AG04450 (cell line): ENCODE measurements around the gene IST1. TPM values are rescaled to one million over a fixed set of nuclear protein-coding genes. Genes with fewer than 3 reads are reported as not detected.

Experiments
- CTCF ChIA-PET: fragments of 300-600, 350-600 bp; formaldehyde crosslinking; extraction: SDS; loops from one replicate; lab custom pipeline; 2022; ENCODE audit warnings: antibody characterized with exemption, inconsistent platforms; lab: Charles Lee
- POLR2A ChIA-PET: fragments of 350-600 bp; formaldehyde crosslinking; extraction: SDS; loops from one replicate; lab custom pipeline; 2021; ENCODE audit warnings: antibody characterized with exemption, inconsistent platforms; lab: Yijun Ruan, JAX
- DNase-seq: peaks from one replicate; pipeline ENCODE4 v3.0.0-alpha.2; 2011; ENCODE audit warnings: low read depth, low spot score
- H3K27ac ChIP-seq: one replicate; pipeline ENCODE4 v1.5.1; 2012; ENCODE audit warnings: low read depth, low read length, control low read depth
- H3K27me3 ChIP-seq: one replicate; pipeline ENCODE4 v1.6.0; 2012; ENCODE audit warnings: low read length; ENCODE audit not compliant: control insufficient read depth, insufficient read depth
- H3K4me3 ChIP-seq: 2 replicates; pipeline ENCODE4 v1.5.1; 2011; ENCODE audit warnings: mild to moderate bottlenecking, low read depth, low read length, control low read depth
- H3K9me3 ChIP-seq: 2 replicates; pipeline ENCODE4 v1.5.1; 2012; ENCODE audit warnings: low read length; ENCODE audit not compliant: control insufficient read depth, insufficient read depth
- CTCF ChIP-seq: IDR thresholded peaks from 2 replicates; pipeline ENCODE4 v1.5.1; 2011; ENCODE audit warnings: low read depth, low read length, control low read depth, inconsistent platforms
- polyA plus RNA-seq: library from polyadenylated mRNA; depleted of rRNA; stranded (reverse); fragments of >200 nt; gene quantifications from 2 replicates; pipeline ENCODE4 v1.2.3, GENCODE V29; 2011

IST1 gene
- polyA plus RNA-seq, 1 experiment: 260 TPM

GRCh38 chr16:71917900-71918299 lies 22.6 kb downstream of the IST1 start:
- no peak for TF ChIP-seq CTCF
- CTCF ChIA-PET: interaction anchor here (0.7 to 3.6 kb wide), 4 partner anchors 12 to 44 kb away, joined by 3 to 18 read pairs (median 3); no protein-coding TSS in a partner anchor
- no peak overlapping the region for H3K27ac ChIP-seq
- H3K27me3 ChIP-seq: no peaks in the 10 kb centered on the region
- POLR2A ChIA-PET: no interaction called here
- DNase-seq: no peak
- no peak overlapping the region for H3K4me3 ChIP-seq
- H3K9me3 ChIP-seq: peaks cover 7% of the 10 kb centered on the region; the same call in 1 of the 2 replicates

DNA sequence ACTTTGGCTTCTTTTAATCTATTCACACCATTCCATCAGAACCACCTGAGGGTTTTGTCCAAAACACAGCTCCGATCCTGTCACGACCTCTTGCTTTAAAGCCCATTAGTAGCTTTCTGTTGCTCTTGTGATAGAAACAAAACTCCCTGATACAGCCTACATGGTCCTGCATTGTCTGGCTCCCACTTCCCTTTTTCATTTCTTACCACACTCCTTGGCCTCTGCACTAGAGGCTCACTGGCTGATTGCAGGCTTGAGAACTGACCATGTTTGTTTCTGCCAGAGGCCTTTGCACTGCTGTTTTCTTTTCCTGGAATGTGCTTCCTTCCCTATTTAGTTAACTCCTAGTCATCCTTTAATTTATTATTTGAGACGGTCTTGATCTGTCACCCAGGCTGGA lies 23.7 kb downstream of the IST1 start:
- no peak for TF ChIP-seq CTCF
- Histone ChIP-seq H3K27ac (no peak overlapping the region), H3K4me3 (no peak overlapping the region), H3K9me3 (peaks cover 7% of the 10 kb centered on the region; the same call in 1 of the 2 replicates), H3K27me3 (no peaks in the 10 kb centered on the region)
- no peak for DNase-seq
- ChIA-PET POLR2A (interaction anchor here (0.7 kb wide), 1 partner anchor 157 kb away, joined by 4 read pairs; no protein-coding TSS in a partner anchor), CTCF (interaction anchor here (3.6 kb wide), 1 partner anchor 36 kb away, joined by 18 read pairs; no protein-coding TSS in a partner anchor)

DNA sequence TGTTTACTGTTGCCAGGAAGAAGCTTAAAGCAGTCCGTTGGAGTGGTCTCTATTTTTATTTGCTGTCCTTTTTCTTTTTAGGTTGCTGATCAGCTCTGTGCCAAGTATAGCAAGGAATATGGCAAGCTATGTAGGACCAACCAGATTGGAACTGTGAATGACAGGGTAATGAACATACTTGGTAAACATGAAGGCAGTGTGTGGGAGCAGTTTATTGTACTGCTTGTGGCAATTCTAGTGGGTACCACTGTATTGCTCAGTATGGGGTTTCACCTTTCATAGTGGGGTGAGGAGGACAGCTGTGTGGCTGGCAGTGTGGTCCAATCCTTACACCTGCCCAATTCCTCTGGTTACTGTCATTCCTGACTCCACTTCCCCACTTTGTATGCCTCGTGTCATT lies 25.3 kb downstream of the IST1 start:
- TF ChIP-seq CTCF: no peak
- no peak overlapping the region for H3K27ac ChIP-seq
- ChIA-PET CTCF (interaction anchor here (0.9 to 1.4 kb wide), 2 partner anchors 38 to 41 kb away, joined by 3 to 4 read pairs; no protein-coding TSS in a partner anchor), POLR2A (no interaction called here)
- DNase-seq: no peak
- H3K27me3 ChIP-seq: no peaks in the 10 kb centered on the region
- no peak overlapping the region for H3K4me3 ChIP-seq
- H3K9me3 ChIP-seq: peaks cover 7% of the 10 kb centered on the region; the same call in 1 of the 2 replicates

DNA sequence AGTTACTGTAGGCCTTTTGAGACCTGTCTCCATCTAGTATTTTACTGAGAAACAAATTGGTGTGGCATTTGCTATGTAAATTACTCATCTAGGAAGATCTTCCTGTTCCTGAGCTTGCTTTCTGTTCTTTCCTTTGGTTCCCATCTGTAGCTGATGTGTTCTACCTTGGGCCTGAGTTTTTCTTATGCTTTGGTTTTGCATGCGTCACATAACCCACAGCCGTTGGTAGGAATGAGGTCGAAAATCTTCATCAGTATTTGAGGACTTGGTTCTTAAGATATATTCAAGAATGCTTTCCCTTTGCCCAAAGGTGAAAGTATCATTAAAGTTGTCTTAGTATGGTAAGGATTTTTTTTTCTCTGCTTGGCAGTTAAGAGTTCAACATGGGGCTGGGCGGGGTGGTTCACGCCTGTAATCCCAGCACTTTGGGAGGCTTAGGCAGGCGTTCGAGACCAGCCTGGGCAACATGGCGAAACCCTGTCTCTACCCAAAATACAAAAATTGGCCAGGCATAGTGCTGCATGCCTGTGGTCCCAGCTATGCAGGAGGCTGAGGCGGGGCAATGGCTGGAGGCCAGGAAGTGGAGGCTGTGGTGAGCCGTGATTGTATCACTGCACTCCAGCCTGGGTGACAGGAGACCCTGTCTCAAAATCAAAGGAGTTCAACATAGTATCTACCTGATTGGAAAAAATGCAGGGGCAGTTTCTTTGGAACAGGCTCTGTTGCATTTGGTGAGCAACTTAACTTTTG lies 28.8 kb downstream of the IST1 start:
- TF ChIP-seq CTCF: no peak
- ChIA-PET CTCF (interaction anchor here (0.6 to 3.3 kb wide), 3 partner anchors 37 to 41 kb away, joined by 3 to 32 read pairs (median 3); partner anchors contain the start of gene ZNF821), POLR2A (no interaction called here)
- no peak overlapping the region for H3K27ac ChIP-seq
- no peak for DNase-seq
- H3K4me3 ChIP-seq: no peak overlapping the region
- H3K9me3 ChIP-seq: peaks cover 7% of the 10 kb centered on the region; the same call in 1 of the 2 replicates
- no peaks in the 10 kb centered on the region for H3K27me3 ChIP-seq

DNA sequence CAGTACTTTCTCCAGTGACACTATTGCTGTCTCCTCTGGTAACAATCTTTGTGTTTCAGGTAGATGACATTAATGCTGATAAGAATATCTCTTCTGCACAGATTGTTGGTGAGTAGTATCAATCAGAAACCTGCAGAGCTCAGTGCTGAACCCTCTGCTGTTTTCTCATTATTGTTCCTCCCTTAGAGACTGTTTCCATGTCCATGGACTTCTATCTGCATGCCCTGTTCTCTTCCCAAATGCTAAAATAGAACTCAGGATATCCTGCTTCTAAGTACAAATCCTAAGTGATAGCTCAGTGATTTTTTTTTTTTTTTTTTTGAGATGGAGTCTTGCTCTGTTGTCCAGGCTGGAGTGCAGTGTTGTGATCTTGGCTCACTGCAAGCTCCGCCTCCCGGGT lies 29.4 kb downstream of the IST1 start:
- Histone ChIP-seq H3K4me3 (no peak overlapping the region), H3K27me3 (no peaks in the 10 kb centered on the region), H3K27ac (no peak overlapping the region), H3K9me3 (peaks cover 3% of the 10 kb centered on the region; the same call in 1 of the 2 replicates)
- ChIA-PET POLR2A (no interaction called here), CTCF (interaction anchor here (0.7 to 3.3 kb wide), 2 partner anchors 37 to 42 kb away, joined by 3 to 32 read pairs; partner anchors contain the start of gene ZNF821)
- no peak for TF ChIP-seq CTCF
- no peak for DNase-seq
